ENCODE measurements around the gene WEE2.

DNA sequence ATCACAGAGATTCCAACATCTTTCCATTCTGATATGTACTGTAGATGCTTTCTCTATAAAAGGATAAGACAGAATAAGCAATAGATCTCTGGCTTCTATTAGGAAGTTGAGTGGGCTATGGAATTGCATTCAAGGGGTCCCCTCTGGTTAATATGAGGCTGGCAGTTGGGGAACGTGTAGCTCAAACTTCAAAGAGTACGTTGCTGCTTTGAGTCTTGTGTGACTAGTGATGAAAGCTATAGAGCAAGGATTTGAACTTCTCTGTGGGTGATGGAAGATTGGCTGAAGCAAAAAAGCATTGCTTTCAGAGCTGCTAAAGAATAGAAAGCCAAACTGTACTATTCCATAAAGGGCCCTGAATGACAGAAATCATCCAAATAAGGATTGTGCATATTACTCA is 6.4 kb downstream of the WEE2 start:
- TF ChIP-seq, protein P1, sequence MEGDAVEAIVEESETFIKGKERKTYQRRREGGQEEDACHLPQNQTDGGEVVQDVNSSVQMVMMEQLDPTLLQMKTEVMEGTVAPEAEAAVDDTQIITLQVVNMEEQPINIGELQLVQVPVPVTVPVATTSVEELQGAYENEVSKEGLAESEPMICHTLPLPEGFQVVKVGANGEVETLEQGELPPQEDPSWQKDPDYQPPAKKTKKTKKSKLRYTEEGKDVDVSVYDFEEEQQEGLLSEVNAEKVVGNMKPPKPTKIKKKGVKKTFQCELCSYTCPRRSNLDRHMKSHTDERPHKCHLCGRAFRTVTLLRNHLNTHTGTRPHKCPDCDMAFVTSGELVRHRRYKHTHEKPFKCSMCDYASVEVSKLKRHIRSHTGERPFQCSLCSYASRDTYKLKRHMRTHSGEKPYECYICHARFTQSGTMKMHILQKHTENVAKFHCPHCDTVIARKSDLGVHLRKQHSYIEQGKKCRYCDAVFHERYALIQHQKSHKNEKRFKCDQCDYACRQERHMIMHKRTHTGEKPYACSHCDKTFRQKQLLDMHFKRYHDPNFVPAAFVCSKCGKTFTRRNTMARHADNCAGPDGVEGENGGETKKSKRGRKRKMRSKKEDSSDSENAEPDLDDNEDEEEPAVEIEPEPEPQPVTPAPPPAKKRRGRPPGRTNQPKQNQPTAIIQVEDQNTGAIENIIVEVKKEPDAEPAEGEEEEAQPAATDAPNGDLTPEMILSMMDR (IDR thresholded peaks at IDR 0.05), result no peak
- TF ChIP-seq EP300 (IDR thresholded peaks at IDR 0.05), result no peak

Data from suprapubic skin (tissue), 3 donors.